Measurements from ENCODE around the gene AQP1. TPM values are rescaled to one million over a fixed set of nuclear protein-coding genes. Genes with fewer than 3 reads are reported as not detected.

Gene AQP1
- total RNA-seq, 1 donor from 2014 or later = 1,132 TPM

- Histone ChIP-seq H3K4me3 (no peak overlapping the region), H3K27ac (peak overlapping the region; percentile 58), H3K4me1 (peaks cover 57% of the 10 kb centered on the region), H3K36me3 (no peaks in the 10 kb centered on the region), H3K27me3 (no peaks in the 10 kb centered on the region), H3K9me3 (no peaks in the 10 kb centered on the region)
- intact Hi-C loops (cut with DNase I) = no loop called here
- ATAC-seq (peak; percentile 82), DNase-seq (peak; percentile 92)
- TF ChIP-seq CTCF (IDR thresholded peaks at IDR 0.05) = no peak
These were observed 5.6 kb upstream of the AQP1 start for GRCh38 chr7:30906014-30906413.

- no peak for ATAC-seq
- Histone ChIP-seq H3K36me3 (no peaks in the 10 kb centered on the region), H3K27me3 (no peaks in the 10 kb centered on the region), H3K27ac (peak overlapping the region; percentile 58), H3K9me3 (no peaks in the 10 kb centered on the region), H3K4me1 (peaks cover 62% of the 10 kb centered on the region), H3K4me3 (no peak overlapping the region)
- DNase-seq = no peak
- intact Hi-C loops (cut with DNase I) = no loop called here
- TF ChIP-seq CTCF (IDR thresholded peaks at IDR 0.05) = no peak
These were observed 5.0 kb upstream of the AQP1 start for GRCh38 chr7:30906515-30907240.

GRCh38 chr7:30907527-30908267 lies 4.0 kb upstream of the AQP1 start:
- no peaks in the 10 kb centered on the region for H3K27me3 ChIP-seq
- TF ChIP-seq CTCF (IDR thresholded peaks at IDR 0.05) = no peak
- intact Hi-C loops (cut with DNase I) = no loop called here
- H3K4me1 ChIP-seq = peaks cover 62% of the 10 kb centered on the region
- peak overlapping the region; percentile 58 for H3K27ac ChIP-seq
- no peak overlapping the region for H3K4me3 ChIP-seq
- H3K36me3 ChIP-seq = no peaks in the 10 kb centered on the region
- ATAC-seq (peak; percentile 1), DNase-seq (no peak)
- no peaks in the 10 kb centered on the region for H3K9me3 ChIP-seq

- no peak for ATAC-seq
- DNase-seq = no peak
- no peak overlapping the region for H3K4me3 ChIP-seq
- H3K27me3 ChIP-seq = no peaks in the 10 kb centered on the region
- H3K4me1 ChIP-seq = peaks cover 62% of the 10 kb centered on the region
- intact Hi-C loops (cut with DNase I) = no loop called here
- no peak for TF ChIP-seq CTCF (IDR thresholded peaks at IDR 0.05)
- H3K9me3 ChIP-seq = no peaks in the 10 kb centered on the region
- H3K27ac ChIP-seq = peak overlapping the region; percentile 32
- no peaks in the 10 kb centered on the region for H3K36me3 ChIP-seq
These were observed 3.0 kb upstream of the AQP1 start for GRCh38 chr7:30908681-30909080.

- ATAC-seq = peak; percentile 4
- H3K4me1 ChIP-seq = peaks cover 64% of the 10 kb centered on the region
- DNase-seq = peak; percentile 80
- no peak overlapping the region for H3K4me3 ChIP-seq
- intact Hi-C loops (cut with DNase I) = no loop called here
- H3K36me3 ChIP-seq = no peaks in the 10 kb centered on the region
- no peak overlapping the region for H3K27ac ChIP-seq
- TF ChIP-seq CTCF (IDR thresholded peaks at IDR 0.05) = no peak
- no peaks in the 10 kb centered on the region for H3K27me3 ChIP-seq
- H3K9me3 ChIP-seq = no peaks in the 10 kb centered on the region
These were observed 2.2 kb upstream of the AQP1 start for GRCh38 chr7:30909431-30909830.

Measured in upper lobe of right lung (tissue), 1 donor.